GM12864 (cell line): ENCODE results near the gene GLT6D1.

Source experiments
- DNase-seq: peaks from one replicate; pipeline ENCODE4 v3.0.0-alpha.2; 2011; ENCODE audit warnings: low read depth
- H3K4me3 ChIP-seq: 2 replicates; pipeline ENCODE4 v1.5.1; 2011; ENCODE audit warnings: mild to moderate bottlenecking, low read depth, low read length, control low read depth
- TF ChIP-seq, protein P1 (sequence below): IDR thresholded peaks from 2 replicates; pipeline ENCODE4 v1.5.1; 2011; ENCODE audit warnings: low read depth, mild to moderate bottlenecking, moderate library complexity, low read length, control low read depth, inconsistent platforms; ENCODE audit errors: missing control alignments

GLT6D1 gene

DNA sequence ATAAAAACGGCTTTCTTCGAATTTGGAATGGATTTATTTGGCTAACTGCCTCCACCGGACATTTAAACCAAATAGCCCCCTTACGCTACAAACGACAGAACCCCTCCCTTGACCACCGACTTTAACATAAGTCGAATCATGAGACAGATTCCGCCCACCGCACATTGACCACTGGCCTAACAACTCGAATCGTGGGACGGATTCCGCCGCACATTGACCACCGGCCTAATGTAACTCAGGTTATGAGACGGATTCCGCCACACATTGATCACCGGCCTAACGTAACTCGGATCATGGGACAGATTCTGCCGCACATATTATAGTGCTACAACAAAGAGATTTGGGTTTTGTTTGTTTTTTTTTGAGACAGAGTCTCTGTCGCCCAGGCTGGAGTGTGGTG lies 21.1 kb upstream of the GLT6D1 start:
- TF ChIP-seq, protein P1, sequence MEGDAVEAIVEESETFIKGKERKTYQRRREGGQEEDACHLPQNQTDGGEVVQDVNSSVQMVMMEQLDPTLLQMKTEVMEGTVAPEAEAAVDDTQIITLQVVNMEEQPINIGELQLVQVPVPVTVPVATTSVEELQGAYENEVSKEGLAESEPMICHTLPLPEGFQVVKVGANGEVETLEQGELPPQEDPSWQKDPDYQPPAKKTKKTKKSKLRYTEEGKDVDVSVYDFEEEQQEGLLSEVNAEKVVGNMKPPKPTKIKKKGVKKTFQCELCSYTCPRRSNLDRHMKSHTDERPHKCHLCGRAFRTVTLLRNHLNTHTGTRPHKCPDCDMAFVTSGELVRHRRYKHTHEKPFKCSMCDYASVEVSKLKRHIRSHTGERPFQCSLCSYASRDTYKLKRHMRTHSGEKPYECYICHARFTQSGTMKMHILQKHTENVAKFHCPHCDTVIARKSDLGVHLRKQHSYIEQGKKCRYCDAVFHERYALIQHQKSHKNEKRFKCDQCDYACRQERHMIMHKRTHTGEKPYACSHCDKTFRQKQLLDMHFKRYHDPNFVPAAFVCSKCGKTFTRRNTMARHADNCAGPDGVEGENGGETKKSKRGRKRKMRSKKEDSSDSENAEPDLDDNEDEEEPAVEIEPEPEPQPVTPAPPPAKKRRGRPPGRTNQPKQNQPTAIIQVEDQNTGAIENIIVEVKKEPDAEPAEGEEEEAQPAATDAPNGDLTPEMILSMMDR = no peak
- H3K4me3 ChIP-seq = no peak overlapping the region
- DNase-seq = no peak

DNA sequence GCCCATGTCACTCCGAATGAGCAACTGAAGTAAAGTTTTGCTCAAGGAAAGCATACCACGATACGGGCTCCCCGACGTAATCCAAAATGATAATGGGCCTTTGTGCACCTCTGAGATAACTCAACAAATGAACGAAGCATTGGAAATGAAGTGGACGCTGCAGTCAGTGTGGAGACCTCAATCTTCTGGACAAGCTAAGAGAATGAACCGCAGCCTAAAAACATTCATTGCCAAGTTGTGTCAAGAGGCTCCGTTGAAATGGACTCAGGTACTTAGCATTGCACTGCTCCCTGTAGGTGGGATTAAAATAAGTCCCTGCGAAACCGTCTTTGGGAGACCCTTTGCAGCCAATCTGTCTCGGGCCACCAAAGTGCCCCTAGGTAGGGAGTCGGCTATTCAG lies 19.9 kb upstream of the GLT6D1 start:
- DNase-seq = no peak
- TF ChIP-seq, protein P1 = no peak
- H3K4me3 ChIP-seq = no peak overlapping the region

DNA sequence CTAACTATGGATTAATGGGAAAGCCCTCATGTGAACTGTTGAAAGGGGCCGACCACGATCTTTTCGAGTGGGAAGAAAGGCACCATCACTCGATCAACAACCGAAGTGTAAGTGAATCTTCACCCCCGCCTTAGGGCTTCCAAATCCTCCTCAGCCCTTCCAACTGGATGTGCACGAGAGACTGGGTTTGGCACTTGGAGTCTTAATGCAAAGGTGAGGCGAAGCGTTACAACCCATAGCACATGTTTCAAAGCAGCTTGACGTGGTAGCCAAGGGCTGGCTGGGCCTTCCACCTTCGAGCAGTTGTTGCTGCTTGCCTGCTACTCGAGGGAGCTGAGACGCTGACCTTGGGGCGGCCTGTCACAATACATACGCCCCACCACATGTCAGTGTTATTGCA lies 18.1 kb upstream of the GLT6D1 start:
- DNase-seq = no peak
- TF ChIP-seq, protein P1 = no peak
- H3K4me3 ChIP-seq = no peak overlapping the region

DNA sequence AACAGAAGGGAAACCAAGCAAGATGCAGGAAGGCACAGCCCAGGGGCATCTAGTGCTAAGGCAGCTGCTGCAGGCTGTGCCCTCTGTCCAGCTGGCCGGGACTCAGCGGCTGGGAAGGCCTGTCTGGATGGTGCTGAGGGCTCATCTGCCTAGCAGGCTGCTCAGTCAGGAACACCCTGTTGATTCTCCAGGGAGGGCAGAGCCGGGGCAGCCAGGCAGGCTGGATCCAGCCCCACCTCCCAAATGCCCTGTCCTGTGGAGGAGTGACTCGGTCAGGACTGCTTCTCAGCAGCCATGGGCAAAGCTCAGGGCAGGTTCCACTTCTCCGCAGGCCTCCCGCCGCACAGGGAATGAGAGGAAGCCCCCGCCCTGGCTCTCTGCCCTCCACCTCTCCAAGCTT lies 16.0 kb upstream of the GLT6D1 start:
- no peak overlapping the region for H3K4me3 ChIP-seq
- DNase-seq = no peak
- TF ChIP-seq, protein P1 = no peak

DNA sequence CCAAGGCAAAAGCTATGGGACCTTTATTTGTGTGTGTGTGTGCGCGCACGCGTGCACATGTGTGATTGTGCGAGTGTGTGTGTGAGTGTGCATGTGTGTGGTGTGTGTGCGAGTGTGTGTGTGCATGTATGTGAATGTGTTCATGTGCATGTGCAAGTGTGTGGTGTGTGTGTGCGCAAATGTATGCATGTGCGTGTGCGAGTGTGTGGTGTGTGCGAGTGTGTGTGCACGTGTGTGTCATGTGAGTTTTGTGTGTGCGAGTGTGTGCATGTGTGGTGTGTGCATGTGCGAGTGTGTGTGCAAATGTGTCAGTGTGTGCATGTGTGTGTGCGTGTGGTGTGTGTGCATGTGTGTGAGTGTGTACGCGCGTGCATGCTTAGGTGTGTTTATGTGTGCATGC lies 11.1 kb upstream of the GLT6D1 start:
- H3K4me3 ChIP-seq = no peak overlapping the region
- TF ChIP-seq, protein P1 = no peak
- DNase-seq = no peak

DNA sequence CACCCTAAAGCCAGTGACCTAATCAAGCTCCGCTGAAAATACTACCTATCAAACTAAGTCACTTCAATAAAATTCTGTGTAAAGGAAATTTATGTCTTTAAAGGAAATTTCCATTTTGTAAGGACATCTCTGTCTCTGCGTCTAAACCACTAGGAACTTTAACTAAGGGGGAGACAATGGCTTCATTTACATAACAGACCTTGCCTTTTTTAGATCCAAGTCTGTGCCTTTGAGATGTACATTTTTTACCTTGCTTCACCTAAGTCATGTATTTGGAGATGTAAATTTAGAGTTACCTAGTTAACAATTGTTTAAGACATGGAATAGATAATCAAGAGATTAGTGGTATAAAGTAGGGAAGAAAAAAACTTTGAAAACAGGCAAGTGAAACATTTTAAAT lies 10.2 kb upstream of the GLT6D1 start:
- DNase-seq = no peak
- TF ChIP-seq, protein P1 = no peak
- H3K4me3 ChIP-seq = no peak overlapping the region

DNA sequence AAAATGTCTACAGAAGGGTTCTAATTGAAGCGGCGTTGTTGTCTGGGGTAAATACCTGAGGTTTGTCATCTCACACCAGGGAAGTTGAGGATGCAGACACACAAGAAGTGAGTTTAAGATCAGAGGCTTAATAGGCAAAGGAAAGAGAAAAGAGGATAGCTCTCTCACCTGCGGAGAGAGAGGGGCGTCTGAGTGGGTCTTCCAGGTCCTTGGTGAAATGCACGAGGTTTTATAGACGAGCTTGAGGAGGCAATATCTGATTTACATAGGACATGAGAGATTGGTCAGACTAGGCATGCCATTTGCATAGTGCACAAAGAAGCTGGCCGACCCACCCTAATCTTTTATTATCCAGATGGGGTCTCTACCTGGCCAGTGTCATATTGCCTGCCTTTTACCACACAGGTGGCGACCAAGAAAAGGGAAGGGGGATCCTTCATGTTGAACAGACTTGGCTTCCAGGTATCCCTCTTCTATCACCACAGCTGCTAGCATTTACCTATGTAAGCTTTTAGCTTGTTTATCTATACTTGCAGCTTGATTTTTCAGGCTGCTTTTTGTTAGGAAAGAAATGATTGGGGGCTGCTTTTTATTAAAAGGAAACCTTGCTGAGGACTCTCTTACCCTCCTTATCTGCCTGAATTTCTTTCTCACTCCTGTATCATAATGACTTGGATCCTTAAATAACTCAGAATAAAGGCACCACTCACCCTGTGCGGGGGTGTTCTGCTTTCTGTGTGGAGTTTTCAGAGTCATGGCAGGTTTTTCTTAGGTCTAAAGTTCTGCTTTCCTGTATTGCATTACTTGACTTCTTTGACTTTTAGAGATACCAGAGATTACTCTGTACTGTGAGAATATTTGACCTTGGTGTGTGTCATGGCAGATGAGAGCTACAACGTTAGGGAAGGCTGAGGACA lies 9.4 kb upstream of the GLT6D1 start:
- no peak for DNase-seq
- TF ChIP-seq, protein P1 = no peak
- no peak overlapping the region for H3K4me3 ChIP-seq
